ENCODE results near the gene ZNF320. TPM values are rescaled to one million over a fixed set of nuclear protein-coding genes. Genes with fewer than 3 reads are reported as not detected.

ZNF320 gene
- total RNA-seq, 1 donor from 2014 or later, result 12.6 TPM

Other genes starting within 250 kb of the ZNF320 start
- gene ZNF611, start 162.6 kb downstream of the ZNF320 start, total RNA-seq, result 3.4 and 8.0 TPM in 2 replicates
- 2.4 and 2.8 TPM in 2 replicates for gene ZNF600, start 110.8 kb downstream of the ZNF320 start, total RNA-seq
- gene ZNF28, start 76.0 kb downstream of the ZNF320 start, total RNA-seq, result 15.0 and 18.9 TPM in 2 replicates
- 18.0 and 19.4 TPM in 2 replicates for gene ZNF468, start 40.0 kb downstream of the ZNF320 start, total RNA-seq
- 0.40 and 0.73 TPM in 2 replicates for gene ZNF888, start 25.8 kb upstream of the ZNF320 start, total RNA-seq
- 4.7 and 6.2 TPM in 2 replicates for gene ZNF816, start 65.2 kb upstream of the ZNF320 start, total RNA-seq
- gene ERVV-1, start 116.3 kb upstream of the ZNF320 start, total RNA-seq, result not detected in 2 replicates
- gene ERVV-2, start 147.1 kb upstream of the ZNF320 start, total RNA-seq, result not detected in 2 replicates
- gene ZNF160, start 205.8 kb upstream of the ZNF320 start, total RNA-seq, result 22.1 and 35.0 TPM in 2 replicates
- 3.7 and 6.9 TPM in 2 replicates for gene ZNF415, start 235.3 kb upstream of the ZNF320 start, total RNA-seq